Occipital lobe (tissue), 3 donors: ENCODE measurements around the gene BTK. TPM values are rescaled to one million over a fixed set of nuclear protein-coding genes. Genes with fewer than 3 reads are reported as not detected.
"Not testable (repeated sequence)": the region's sequence is repeated elsewhere in the genome, so short reads cannot be mapped to it uniquely, and the experiment has no call there.

Experiments used
- DNase-seq: peaks from one replicate; lab custom pipeline; 2025; lab: John Stamatoyannopoulos, UW
- small RNA-seq: library from RNA; depleted of rRNA; stranded (forward); fragments of <200 nt; gene quantifications from one replicate; pipeline ENCODE3, GENCODE V24; 2014
- total RNA-seq: library from RNA; depleted of rRNA; stranded (reverse); fragments of >200 nt; gene quantifications from one replicate; pipeline ENCODE4 v1.2.3, GENCODE V29; 2014

The BTK gene
- total RNA-seq, 1 donor from 2014 or later, result 0.94 TPM

- no peak for DNase-seq
These were observed 48.2 kb downstream of the BTK start for GRCh38 chrX:101337776-101338271.

- DNase-seq, result not testable (repeated sequence)
These were observed 51.7 kb downstream of the BTK start for GRCh38 chrX:101334310-101334709.

- not testable (repeated sequence) for DNase-seq
These were observed 59.4 kb downstream of the BTK start for GRCh38 chrX:101326600-101326999.

DNA sequence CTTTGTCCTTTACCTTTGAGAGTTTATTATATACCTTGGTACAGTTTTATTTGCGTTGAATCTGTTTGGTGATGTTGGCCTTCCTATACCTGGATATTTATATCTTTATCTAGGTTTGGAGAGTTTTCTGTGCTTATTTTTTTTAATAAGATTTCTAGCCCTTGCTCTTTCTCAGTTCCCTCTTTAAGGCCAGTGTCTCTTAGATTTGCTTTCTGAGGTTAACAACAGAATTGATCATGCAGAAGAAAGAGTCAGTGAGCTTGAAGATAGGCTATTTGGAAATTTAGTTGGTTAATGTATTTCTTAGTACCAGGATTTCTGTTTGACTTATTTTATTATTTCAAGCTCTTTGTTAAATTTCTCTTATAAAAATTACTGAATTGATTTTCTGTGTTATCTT lies 82.2 kb downstream of the BTK start:
- DNase-seq, result no peak

Small RNA genes within 50 kb of the gene (small RNA-seq; reads per million reads assigned to genes)
- not detected for gene RNU6-934P

Other genes with a start within 250 kb of the BTK start
- 4.2 TPM for gene DRP2, start 166.4 kb downstream of the BTK start, total RNA-seq
- gene TAF7L, start 94.9 kb downstream of the BTK start, total RNA-seq, result 0.16 TPM
- 5.6 TPM for gene TIMM8A, start 37.4 kb downstream of the BTK start, total RNA-seq
- 287 TPM for gene RPL36A, start 4.8 kb upstream of the BTK start, total RNA-seq
- gene GLA, start 21.7 kb upstream of the BTK start, total RNA-seq, result 20.7 TPM
- 92.5 TPM for gene HNRNPH2, start 22.0 kb upstream of the BTK start, total RNA-seq
- 14.5 TPM for gene ARMCX4, start 99.3 kb upstream of the BTK start, total RNA-seq
- gene ARMCX1, start 164.4 kb upstream of the BTK start, total RNA-seq, result 118 TPM
- gene ARMCX6, start 231.8 kb upstream of the BTK start, total RNA-seq, result 19.7 TPM
- gene ARMCX3, start 237.0 kb upstream of the BTK start, total RNA-seq, result 70.7 TPM